ENCODE measurements around the gene SMIM12. TPM values are rescaled to one million over a fixed set of nuclear protein-coding genes. Genes with fewer than 3 reads are reported as not detected.

SMIM12 gene
- total RNA-seq, 1 donor from 2014 or later = 43.5 TPM

- intact Hi-C loops (cut with micrococcal nuclease) = no loop called here
Measured at GRCh38 chr1:34874296-34874952, 14.9 kb upstream of the SMIM12 start.

- intact Hi-C loops (cut with micrococcal nuclease) = no loop called here
Measured at GRCh38 chr1:34872133-34872503, 12.6 kb upstream of the SMIM12 start.

GRCh38 chr1:34871443-34872132 is 12.0 kb upstream of the SMIM12 start:
- intact Hi-C loops (cut with micrococcal nuclease) = no loop called here

- intact Hi-C loops (cut with micrococcal nuclease) = no loop called here
Measured at GRCh38 chr1:34870395-34870794, 10.8 kb upstream of the SMIM12 start.

DNA sequence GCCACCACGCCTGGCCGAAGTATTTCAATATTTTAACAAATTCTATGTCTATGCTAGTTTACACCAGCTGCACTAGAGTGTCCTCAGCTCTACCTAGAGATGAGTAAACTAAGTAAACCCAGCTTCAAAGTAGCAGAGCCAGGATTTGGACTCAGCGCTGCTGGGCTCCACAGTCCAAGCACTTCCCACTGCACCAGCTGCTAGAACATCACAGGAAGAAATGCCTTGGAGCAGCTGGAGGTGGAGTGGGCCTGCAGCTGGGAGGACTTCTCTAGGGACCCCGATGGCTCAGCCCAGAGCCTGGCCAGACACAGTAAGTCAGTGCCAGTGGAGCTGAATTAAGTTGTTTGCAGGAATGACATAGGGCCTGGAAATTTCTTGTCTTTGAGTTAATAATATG is 10.2 kb upstream of the SMIM12 start:
- intact Hi-C loops (cut with micrococcal nuclease) = no loop called here

DNA sequence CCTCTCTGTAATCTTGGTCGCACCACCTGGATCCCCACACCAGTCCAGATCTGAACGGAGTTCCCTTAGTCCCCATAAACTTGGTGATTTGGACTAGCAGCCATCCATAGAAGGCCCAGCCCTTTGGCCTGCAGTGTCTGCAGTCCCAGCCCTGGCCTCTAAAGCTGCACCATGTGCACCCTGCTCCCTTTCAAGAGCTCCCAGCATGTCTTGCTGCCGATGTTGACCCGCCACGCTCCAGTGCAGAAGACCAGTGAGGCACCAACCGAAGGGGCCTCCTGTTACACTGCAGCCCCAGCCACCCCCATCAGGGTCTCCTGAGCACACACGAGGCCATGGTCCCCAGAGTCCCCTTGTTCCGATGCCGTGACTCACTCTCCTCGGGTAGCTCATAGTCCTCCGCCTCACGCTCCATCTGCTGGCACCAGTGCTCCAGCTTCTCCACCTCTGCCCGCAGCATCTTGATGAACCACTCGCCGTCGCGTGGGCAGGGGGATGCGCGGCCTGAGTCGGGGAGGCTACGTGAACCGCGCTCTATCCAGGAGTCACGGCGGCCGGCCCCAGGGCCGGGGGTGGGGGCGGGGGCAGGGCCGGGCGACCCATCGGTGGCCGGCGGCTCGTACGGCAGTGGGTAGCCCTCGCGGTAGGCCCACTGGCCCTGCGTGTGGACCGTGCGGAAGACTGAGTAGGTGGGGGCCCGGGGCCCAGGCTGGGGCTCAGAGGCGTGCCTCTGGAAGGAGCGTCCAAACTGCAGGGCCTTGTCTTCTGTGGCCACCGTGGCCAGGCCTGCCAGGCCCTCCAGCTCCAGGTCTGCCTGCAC is 8.9 kb upstream of the SMIM12 start:
- intact Hi-C loops (cut with micrococcal nuclease) = no loop called here

DNA sequence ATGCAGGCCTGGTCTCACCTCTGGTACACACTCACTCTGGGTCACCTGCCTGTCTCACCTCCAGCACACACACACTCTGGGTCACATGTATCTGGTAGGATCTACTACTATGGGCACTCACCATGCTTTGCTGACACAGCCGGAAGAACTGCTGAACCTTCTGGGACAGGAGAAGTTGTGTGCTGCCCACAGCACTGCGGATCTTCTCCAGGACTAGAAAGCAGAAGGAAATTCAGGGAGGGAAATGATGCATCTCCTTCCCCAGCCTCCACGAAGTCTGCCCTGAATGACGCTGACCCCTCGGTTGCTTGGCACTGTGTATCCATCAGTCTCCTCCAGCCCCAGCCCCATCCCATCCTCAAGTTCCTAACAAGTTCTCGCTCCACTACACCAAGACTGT is 7.9 kb upstream of the SMIM12 start:
- intact Hi-C loops (cut with micrococcal nuclease) = no loop called here

- intact Hi-C loops (cut with micrococcal nuclease) = loop anchor here (1.0 kb wide), 1 partner anchor 14 kb away; no protein-coding TSS in a partner anchor
Measured at GRCh38 chr1:34866762-34867109, 7.2 kb upstream of the SMIM12 start.

- intact Hi-C loops (cut with micrococcal nuclease) = loop anchor here (1.0 kb wide), 1 partner anchor 14 kb away; no protein-coding TSS in a partner anchor
Measured at GRCh38 chr1:34865981-34866761, 6.6 kb upstream of the SMIM12 start.

DNA sequence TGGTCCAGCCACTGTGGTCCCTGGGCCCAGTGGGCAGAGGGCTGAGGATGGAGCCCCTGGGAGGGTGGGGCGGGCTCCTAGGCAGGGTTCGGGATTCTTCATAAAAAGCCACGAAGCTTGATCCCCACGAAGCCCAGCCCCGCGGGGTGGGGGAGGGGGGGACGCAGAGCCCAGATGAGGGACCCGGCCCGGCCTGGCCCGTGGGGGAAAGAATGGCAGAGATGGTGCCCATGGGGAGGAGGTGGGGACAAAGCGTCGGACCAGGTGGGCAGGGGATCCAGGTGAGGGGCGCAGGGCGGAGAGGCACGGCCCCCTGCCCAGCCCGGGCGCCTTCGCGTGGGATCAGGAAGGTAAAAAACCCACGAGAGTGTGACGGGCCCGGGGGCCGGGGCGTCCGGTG is 6.0 kb upstream of the SMIM12 start:
- intact Hi-C loops (cut with micrococcal nuclease) = no loop called here

DNA sequence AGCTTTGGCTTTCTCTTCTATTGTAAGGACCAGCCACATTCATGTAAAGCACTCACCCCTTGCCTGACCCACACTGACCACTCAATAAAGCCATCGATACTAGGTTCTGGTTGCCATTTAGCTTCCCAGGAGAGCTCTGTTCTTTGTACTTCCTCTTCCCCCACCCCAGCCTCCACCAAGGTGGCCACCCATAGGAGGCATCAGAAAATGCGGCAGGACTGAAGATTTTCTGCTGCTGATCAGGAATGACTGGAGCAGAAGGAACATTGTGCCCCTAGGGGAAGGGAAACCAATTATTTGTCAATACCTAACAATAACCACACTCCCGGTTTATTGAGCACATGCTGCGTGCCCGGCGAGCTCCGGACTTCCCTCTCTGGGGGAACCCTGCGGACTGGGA is 5.2 kb upstream of the SMIM12 start:
- intact Hi-C loops (cut with micrococcal nuclease) = no loop called here

GRCh38 chr1:34863501-34863900 is 4.0 kb upstream of the SMIM12 start:
- intact Hi-C loops (cut with micrococcal nuclease) = no loop called here

- intact Hi-C loops (cut with micrococcal nuclease) = loop anchor here (1.0 to 10.0 kb wide), 4 partner anchors 126 to 333 kb away; partner anchors contain the start of genes SFPQ, TMEM35B, ZMYM1 and ZMYM6
Measured at GRCh38 chr1:34858901-34859445, 576 bp downstream of the SMIM12 start.

DNA sequence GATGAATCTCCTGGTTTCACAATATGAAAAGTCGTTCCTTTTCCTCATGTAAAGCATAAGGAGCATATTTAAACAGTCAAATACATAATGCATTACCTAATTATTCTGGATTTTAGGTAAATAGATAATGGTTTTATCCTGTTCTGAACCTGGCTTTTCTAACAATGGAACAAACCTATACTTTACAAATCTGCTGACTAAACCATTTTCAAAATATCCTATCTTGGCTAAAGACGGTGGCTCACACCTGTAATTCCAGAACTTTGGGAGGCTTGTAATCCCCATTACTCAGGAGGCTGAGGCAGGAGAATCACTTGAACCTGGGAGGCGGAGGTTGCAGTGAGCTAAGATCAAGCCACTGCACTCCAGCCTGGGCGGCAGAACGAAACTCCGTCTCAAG is 2.9 kb downstream of the SMIM12 start:
- intact Hi-C loops (cut with micrococcal nuclease) = loop anchor here (5.0 to 10.0 kb wide), 2 partner anchors 128 to 336 kb away; partner anchors contain the start of genes SFPQ and TMEM35B

GRCh38 chr1:34852677-34853217 is 6.8 kb downstream of the SMIM12 start:
- intact Hi-C loops (cut with micrococcal nuclease) = loop anchor here (1.0 to 10.0 kb wide), 4 partner anchors 14 to 227 kb away; partner anchors contain the start of genes TMEM35B and ZMYM1

DNA sequence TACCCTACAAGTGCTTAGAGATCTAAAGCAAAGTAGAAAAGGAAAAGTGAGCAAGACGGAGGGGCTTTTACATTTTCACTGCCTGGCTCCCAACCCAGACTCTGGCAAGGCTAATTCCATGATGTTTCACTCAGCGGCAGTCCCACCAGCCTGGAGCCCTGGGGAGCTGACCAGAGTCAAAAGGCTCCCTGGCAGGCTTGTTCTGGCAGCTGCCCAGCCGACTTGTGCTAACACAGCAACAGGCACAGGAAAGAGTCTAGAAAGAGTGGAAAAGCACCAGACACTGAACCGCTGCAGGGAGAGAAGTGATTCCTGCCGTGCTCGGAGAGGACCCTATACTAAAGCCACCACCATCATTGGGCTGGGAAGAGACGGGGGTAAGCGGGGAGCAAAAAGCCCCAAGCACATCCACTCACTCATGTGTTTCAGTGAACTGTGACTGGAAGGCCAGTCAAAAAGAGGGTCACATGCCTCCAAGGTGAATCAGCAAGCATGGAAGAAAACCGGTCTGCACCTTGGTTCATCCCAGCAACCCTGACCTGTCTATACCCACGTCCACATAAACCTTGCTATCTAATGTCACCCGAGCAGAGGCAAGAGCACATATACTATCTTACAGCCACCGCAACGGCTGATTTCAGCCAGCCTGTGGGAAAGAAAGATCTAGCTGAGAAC is 8.0 kb downstream of the SMIM12 start:
- intact Hi-C loops (cut with micrococcal nuclease) = loop anchor here (1.0 to 10.0 kb wide), 4 partner anchors 15 to 228 kb away; partner anchors contain the start of genes TMEM35B and ZMYM1

DNA sequence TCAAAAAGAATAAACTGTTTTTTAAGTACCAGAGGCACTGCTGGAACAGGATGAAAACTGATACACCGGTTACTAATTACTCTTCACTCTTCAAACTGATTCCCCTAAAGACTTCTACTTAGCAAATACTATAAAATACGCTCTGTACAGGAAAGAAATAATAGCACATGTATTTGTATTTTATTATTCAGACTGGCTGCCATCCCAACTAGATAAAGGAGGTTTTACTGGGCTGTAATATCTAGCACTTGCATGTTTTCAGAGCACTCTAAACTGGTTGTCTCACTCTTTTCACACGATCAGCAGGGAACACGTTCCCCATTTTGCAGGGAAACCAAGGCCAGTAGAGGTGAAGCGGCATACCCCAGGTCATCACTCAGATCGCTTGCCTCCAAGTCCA is 9.2 kb downstream of the SMIM12 start:
- intact Hi-C loops (cut with micrococcal nuclease) = loop anchor here (10.0 kb wide), 1 partner anchor 134 kb away; the partner anchor contains the start of gene TMEM35B

DNA sequence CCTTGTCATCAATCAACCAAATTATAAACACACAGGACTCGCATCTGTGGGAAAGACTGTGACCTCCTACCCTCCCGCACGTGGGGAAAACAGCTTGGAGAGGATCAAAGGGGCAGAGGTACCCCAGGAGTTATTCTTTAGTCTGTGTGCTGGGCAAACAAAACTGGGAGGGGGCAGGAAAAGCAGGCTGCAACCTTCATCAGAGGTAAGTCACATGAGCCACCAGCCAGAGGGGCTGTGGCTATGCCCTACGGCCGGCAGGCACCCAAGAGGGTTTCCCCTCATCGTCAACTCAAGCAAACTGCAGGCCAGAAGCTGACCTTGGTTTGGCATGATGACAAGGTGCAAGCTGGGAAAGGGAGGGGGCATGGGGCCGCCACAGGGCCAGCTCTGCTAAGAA is 12.5 kb downstream of the SMIM12 start:
- intact Hi-C loops (cut with micrococcal nuclease) = no loop called here

DNA sequence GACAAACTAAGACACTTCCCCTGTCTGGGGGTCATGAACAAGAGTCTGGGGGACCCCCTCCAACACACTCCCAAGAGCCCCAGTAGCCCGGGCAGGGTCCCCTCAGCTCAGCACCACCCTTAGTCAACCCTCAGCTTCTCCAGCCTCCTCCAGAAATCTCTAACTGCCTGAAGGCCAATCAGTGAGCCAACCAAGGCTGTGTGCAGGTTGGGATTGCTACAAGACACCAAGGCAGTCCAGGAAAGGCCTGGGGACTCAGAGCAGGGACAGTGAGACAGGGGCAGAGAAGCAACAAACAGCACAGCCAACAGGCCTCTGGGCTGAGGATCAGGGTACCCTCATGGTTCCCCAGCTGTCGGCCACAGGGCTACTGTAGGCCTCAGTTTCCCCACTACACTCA is 13.3 kb downstream of the SMIM12 start:
- intact Hi-C loops (cut with micrococcal nuclease) = no loop called here

Measured in T-helper 2 cell treated with Interferon-gamma antibody and Interleukin-4, amounts not matched to agents 100 ng/mL and 5 ng/mL, for 36 hours (primary cell).